Fibroblast of lung (primary cell): ENCODE results near the gene AHSP. TPM values are rescaled to one million over a fixed set of nuclear protein-coding genes. Genes with fewer than 3 reads are reported as not detected.
A peak's percentile ranks its signal among the peaks of the same experiment; 100 is the strongest.

Experiments
- DNase-seq, 2 donors: peaks; one replicate each; pipeline versions ENCODE4 v3.0.0 to v3.0.0-alpha.2; 2010; ENCODE audit warnings: low read depth in 2 of 2
- H2AFZ ChIP-seq: 2 replicates; pipeline ENCODE4 v1.5.1; 2012; ENCODE audit warnings: low read length, control low read depth, inconsistent platforms
- H3K27ac ChIP-seq: 2 replicates; pipeline ENCODE4 v1.5.1; 2011; ENCODE audit warnings: low read length, control low read depth; ENCODE audit not compliant: insufficient read depth
- H3K27me3 ChIP-seq: 2 replicates; pipeline ENCODE4 v1.5.1; 2011; ENCODE audit warnings: mild to moderate bottlenecking, low read length; ENCODE audit not compliant: control insufficient read depth, insufficient read depth
- H3K36me3 ChIP-seq: 2 replicates; pipeline ENCODE4 v1.5.1; 2011; ENCODE audit warnings: low read length; ENCODE audit not compliant: control insufficient read depth, insufficient read depth
- H3K4me1 ChIP-seq: 2 replicates; pipeline ENCODE4 v1.5.1; 2011; ENCODE audit warnings: low read length; ENCODE audit not compliant: control insufficient read depth, insufficient read depth; ENCODE audit errors: extremely low read depth
- H3K4me2 ChIP-seq: 2 replicates; pipeline ENCODE4 v1.5.1; 2011; ENCODE audit warnings: low read length, control low read depth; ENCODE audit not compliant: insufficient read depth; ENCODE audit errors: extremely low read depth
- H3K4me3 ChIP-seq, 4 experiments: fragments of 200-600 bp in 1 of 4; sonication (generic) in 1 of 4; replicated peaks in 1 of 4; 2 replicates each; pipeline ENCODE4 v1.5.1; 2011 to 2016; ENCODE audit warnings: low read length in 4 of 4, low read depth in 3 of 4, mild to moderate bottlenecking in 3 of 4, control low read depth in 2 of 4, inconsistent platforms in 1 of 4, mixed read lengths in 1 of 4; ENCODE audit not compliant: insufficient read depth in 1 of 4; ENCODE audit errors: control extremely low read depth in 1 of 4
- H3K79me2 ChIP-seq: 2 replicates; pipeline ENCODE4 v1.5.1; 2012; ENCODE audit warnings: mild to moderate bottlenecking, low read length, inconsistent platforms; ENCODE audit not compliant: control insufficient read depth, insufficient read depth
- H3K9ac ChIP-seq: 2 replicates; pipeline ENCODE4 v1.5.1; 2011; ENCODE audit warnings: mild to moderate bottlenecking, low read length, control low read depth; ENCODE audit not compliant: insufficient read depth
- H3K9me3 ChIP-seq: 2 replicates; pipeline ENCODE4 v1.5.1; 2012; ENCODE audit warnings: low read depth, low read length; ENCODE audit not compliant: control insufficient read depth, insufficient read depth
- H4K20me1 ChIP-seq: 2 replicates; pipeline ENCODE4 v1.5.1; 2011; ENCODE audit warnings: low read length; ENCODE audit not compliant: control insufficient read depth, insufficient read depth; ENCODE audit errors: extremely low read depth
- EZH2 ChIP-seq: IDR thresholded peaks from 2 replicates; pipeline ENCODE4 v1.5.1; 2012; ENCODE audit warnings: low read length, control low read depth, mild to moderate bottlenecking; ENCODE audit errors: missing control alignments
- polyA plus RNA-seq, 2 donors: library from polyadenylated mRNA; depleted of rRNA in 1 of 2; stranded (reverse) in 1 of 2; unstranded in 1 of 2; fragments of >200 nt; gene quantifications; 2 replicates each; pipeline ENCODE4 v1.2.1, GENCODE V29; 2011 to 2012; ENCODE audit warnings: missing spikeins in 1 of 2
- total RNA-seq: library from RNA; depleted of rRNA; stranded (reverse); fragments of >200 nt; gene quantifications from 2 replicates; pipeline ENCODE4 v1.2.1, GENCODE V29; 2014
- TF ChIP-seq, protein P1 (sequence below), 2 donors: IDR thresholded peaks in 1 of 2; conservative IDR thresholded peaks in 1 of 2; 1 replicate in 1 of 2; 2 replicates in 1 of 2; pipeline ENCODE4 v1.5.1; 2011 to 2012; ENCODE audit warnings: low read length in 2 of 2, control low read depth in 1 of 2, inconsistent platforms in 1 of 2, low read depth in 1 of 2, mild to moderate bottlenecking in 1 of 2

The AHSP gene
- total and polyA plus RNA-seq, 2 donors (not counting 1 experiment from before 2014, with no cell fraction given), result not detected

DNA sequence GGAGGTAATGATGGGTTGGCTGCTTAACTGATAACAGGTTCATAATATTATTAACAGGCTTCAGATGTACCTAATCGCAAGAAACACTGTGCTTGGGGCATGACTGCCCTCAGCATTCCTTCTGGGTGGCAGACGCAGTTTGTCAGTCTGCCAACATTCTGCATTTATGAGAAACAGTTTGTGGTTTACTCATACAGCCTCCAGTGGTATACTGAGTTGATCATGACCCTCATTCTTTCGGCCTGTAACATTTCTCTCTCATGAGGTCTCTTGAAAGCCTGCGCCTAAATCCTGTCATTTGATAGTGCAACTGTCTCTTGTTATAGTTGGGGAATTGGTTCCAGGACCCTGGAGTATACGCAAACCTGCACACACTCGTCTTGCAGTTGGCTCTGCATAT, 14.6 kb upstream of the AHSP start:
- no peaks in the 10 kb centered on the region for H3K9me3 ChIP-seq
- H3K27me3 ChIP-seq, result no peaks in the 10 kb centered on the region
- H3K4me1 ChIP-seq, result no peaks in the 10 kb centered on the region
- no peak overlapping the region for H3K27ac ChIP-seq
- no peak overlapping the region for H3K4me3 ChIP-seq
- TF ChIP-seq EZH2, result no peak
- TF ChIP-seq, protein P1, sequence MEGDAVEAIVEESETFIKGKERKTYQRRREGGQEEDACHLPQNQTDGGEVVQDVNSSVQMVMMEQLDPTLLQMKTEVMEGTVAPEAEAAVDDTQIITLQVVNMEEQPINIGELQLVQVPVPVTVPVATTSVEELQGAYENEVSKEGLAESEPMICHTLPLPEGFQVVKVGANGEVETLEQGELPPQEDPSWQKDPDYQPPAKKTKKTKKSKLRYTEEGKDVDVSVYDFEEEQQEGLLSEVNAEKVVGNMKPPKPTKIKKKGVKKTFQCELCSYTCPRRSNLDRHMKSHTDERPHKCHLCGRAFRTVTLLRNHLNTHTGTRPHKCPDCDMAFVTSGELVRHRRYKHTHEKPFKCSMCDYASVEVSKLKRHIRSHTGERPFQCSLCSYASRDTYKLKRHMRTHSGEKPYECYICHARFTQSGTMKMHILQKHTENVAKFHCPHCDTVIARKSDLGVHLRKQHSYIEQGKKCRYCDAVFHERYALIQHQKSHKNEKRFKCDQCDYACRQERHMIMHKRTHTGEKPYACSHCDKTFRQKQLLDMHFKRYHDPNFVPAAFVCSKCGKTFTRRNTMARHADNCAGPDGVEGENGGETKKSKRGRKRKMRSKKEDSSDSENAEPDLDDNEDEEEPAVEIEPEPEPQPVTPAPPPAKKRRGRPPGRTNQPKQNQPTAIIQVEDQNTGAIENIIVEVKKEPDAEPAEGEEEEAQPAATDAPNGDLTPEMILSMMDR (conservative IDR thresholded peaks at IDR 0.05 in 1 of 2, IDR thresholded peaks at IDR 0.05 in 1 of 2; ENCODE audit: low read depth in 1 of 2, low read length in 2 of 2), result no peak
- H3K9ac ChIP-seq, result no peak overlapping the region
- no peak overlapping the region for H2AFZ ChIP-seq
- no peaks in the 10 kb centered on the region for H4K20me1 ChIP-seq
- H3K36me3 ChIP-seq, result no peaks in the 10 kb centered on the region
- DNase-seq, result peak; percentile 22 to 72
- peaks cover under 1% of the 10 kb centered on the region for H3K79me2 ChIP-seq
- H3K4me2 ChIP-seq, result no peak overlapping the region

DNA sequence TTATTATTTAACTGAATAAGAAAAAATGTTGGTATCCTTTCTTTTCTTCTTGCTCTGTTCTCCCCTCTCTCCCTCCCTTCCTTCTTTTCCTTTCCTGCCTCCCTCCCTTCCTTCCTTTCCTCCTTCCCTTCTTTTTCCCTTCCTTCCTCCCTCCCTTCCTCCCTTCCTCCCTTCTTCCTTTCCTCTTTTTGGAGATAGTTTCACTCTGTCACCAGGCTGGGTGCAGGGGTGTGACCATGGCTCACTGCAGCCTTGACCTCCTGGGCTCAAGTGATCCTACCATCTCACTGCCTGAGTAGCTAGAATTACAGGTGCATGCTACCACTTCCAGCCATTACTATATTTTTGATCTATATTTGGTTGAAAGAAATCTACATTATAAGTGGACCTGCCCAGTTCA, 13.8 kb upstream of the AHSP start:
- no peaks in the 10 kb centered on the region for H3K27me3 ChIP-seq
- H3K9ac ChIP-seq, result no peak overlapping the region
- H4K20me1 ChIP-seq, result no peaks in the 10 kb centered on the region
- H3K36me3 ChIP-seq, result no peaks in the 10 kb centered on the region
- H3K4me1 ChIP-seq, result no peaks in the 10 kb centered on the region
- no peak overlapping the region for H3K4me2 ChIP-seq
- no peaks in the 10 kb centered on the region for H3K9me3 ChIP-seq
- DNase-seq, result no peak
- H3K4me3 ChIP-seq, result no peak overlapping the region
- no peak overlapping the region for H2AFZ ChIP-seq
- H3K27ac ChIP-seq, result no peak overlapping the region
- no peak for TF ChIP-seq EZH2
- TF ChIP-seq, protein P1 (conservative IDR thresholded peaks at IDR 0.05 in 1 of 2, IDR thresholded peaks at IDR 0.05 in 1 of 2; ENCODE audit: low read depth in 1 of 2, low read length in 2 of 2), result no peak
- no peaks in the 10 kb centered on the region for H3K79me2 ChIP-seq

DNA sequence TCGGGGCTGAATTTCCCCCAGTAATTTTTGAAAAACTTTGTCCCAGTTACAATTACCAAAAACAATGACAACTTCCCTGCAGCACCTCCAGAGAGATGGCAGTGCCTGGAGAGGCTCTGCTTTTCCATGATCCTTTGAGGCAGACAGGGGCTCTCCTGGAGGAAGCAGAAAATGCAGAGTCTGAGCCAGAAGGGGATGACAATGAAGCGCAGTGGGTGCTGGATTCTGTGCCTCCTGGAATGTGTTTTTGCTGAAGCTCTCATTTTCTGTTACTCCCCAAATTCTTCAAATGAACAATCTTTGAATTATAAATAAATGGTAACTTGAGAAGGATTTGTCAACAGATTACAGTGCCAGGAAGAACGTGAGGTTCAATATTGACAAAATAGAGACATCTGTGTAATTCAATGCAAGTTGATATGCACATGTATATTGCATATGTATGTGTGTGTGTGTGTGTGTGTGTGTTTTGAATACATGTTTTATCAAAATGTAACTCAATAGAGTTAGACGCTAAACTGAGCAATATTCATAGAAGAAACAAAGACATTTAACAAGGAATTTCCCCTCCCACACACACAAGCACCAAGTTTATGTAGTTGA, 9.8 kb upstream of the AHSP start:
- Histone ChIP-seq H3K4me1 (no peaks in the 10 kb centered on the region), H3K9ac (no peak overlapping the region), H3K79me2 (no peaks in the 10 kb centered on the region), H3K27me3 (no peaks in the 10 kb centered on the region), H2AFZ (no peak overlapping the region), H3K9me3 (no peaks in the 10 kb centered on the region), H3K4me2 (no peak overlapping the region), H3K36me3 (no peaks in the 10 kb centered on the region), H3K4me3 (no peak overlapping the region), H4K20me1 (no peaks in the 10 kb centered on the region), H3K27ac (no peak overlapping the region)
- TF ChIP-seq, protein P1 (conservative IDR thresholded peaks at IDR 0.05 in 1 of 2, IDR thresholded peaks at IDR 0.05 in 1 of 2; ENCODE audit: low read depth in 1 of 2, low read length in 2 of 2), result no peak
- no peak for TF ChIP-seq EZH2
- DNase-seq, result no peak
